Epidermal melanocyte (primary cell): Measurements from ENCODE around the gene RERG.

ENCODE experiments used
- DNase-seq: peaks from one replicate; pipeline ENCODE4 v3.0.0; 2011; ENCODE audit warnings: low spot score; ENCODE audit not compliant: insufficient read length

RERG gene

GRCh38 chr12:15192720-15193119, 28.5 kb downstream of the RERG start:
- no peak for DNase-seq

- no peak for DNase-seq
Observed at GRCh38 chr12:15188127-15188526, 33.1 kb downstream of the RERG start.

GRCh38 chr12:15186597-15186996, 34.6 kb downstream of the RERG start:
- DNase-seq, result no peak

GRCh38 chr12:15184484-15184883, 36.7 kb downstream of the RERG start:
- DNase-seq, result no peak

GRCh38 chr12:15183821-15184220, 37.4 kb downstream of the RERG start:
- no peak for DNase-seq

GRCh38 chr12:15181017-15181683, 40.1 kb downstream of the RERG start:
- no peak for DNase-seq

GRCh38 chr12:15180325-15180724, 40.9 kb downstream of the RERG start:
- no peak for DNase-seq

- no peak for DNase-seq
Observed at GRCh38 chr12:15179672-15180071, 41.5 kb downstream of the RERG start.

GRCh38 chr12:15173142-15173541, 48.1 kb downstream of the RERG start:
- DNase-seq, result no peak

- no peak for DNase-seq
Observed at GRCh38 chr12:15172060-15172822, 49.0 kb downstream of the RERG start.

- DNase-seq, result no peak
Observed at GRCh38 chr12:15171012-15171655, 50.1 kb downstream of the RERG start.

- no peak for DNase-seq
Observed at GRCh38 chr12:15168026-15168678, 53.1 kb downstream of the RERG start.

GRCh38 chr12:15165012-15165659, 56.1 kb downstream of the RERG start:
- DNase-seq, result no peak

- DNase-seq, result no peak
Observed at GRCh38 chr12:15163030-15163976, 57.9 kb downstream of the RERG start.

- no peak for DNase-seq
Observed at GRCh38 chr12:15158083-15158482, 63.1 kb downstream of the RERG start.

GRCh38 chr12:15157269-15157671, 63.9 kb downstream of the RERG start:
- no peak for DNase-seq

GRCh38 chr12:15155271-15155670, 65.9 kb downstream of the RERG start:
- DNase-seq, result no peak

GRCh38 chr12:15154103-15154502, 67.1 kb downstream of the RERG start:
- no peak for DNase-seq

GRCh38 chr12:15152868-15153267, 68.3 kb downstream of the RERG start:
- no peak for DNase-seq

GRCh38 chr12:15152456-15152855, 68.8 kb downstream of the RERG start:
- DNase-seq, result no peak
